GM19438 (cell line): ENCODE data around the gene RALA.
A peak's percentile ranks its signal among the peaks of the same experiment; 100 is the strongest.
"Not testable (repeated sequence)": the region's sequence is repeated elsewhere in the genome, so short reads cannot be mapped to it uniquely, and the experiment has no call there.

Source experiments
- ATAC-seq: cut with Tn5 transposase; IDR thresholded peaks from one replicate; pipeline ENCODE4 v1.9.1; 2021; ENCODE audit warnings: low read depth; ENCODE audit not compliant: unreplicated experiment

RALA gene

GRCh38 chr7:39721345-39721744, 98.0 kb downstream of the RALA start:
- no peak for ATAC-seq

- ATAC-seq: no peak
These were observed 98.7 kb downstream of the RALA start for GRCh38 chr7:39721919-39722597.

GRCh38 chr7:39727231-39728012, 104.0 kb downstream of the RALA start:
- no peak for ATAC-seq

GRCh38 chr7:39732837-39733804, 109.7 kb downstream of the RALA start:
- ATAC-seq: peak; percentile 95

GRCh38 chr7:39733881-39734632, 110.7 kb downstream of the RALA start:
- no peak for ATAC-seq

- ATAC-seq: no peak
These were observed 111.2 kb downstream of the RALA start for GRCh38 chr7:39734633-39735004.

GRCh38 chr7:39735903-39736302, 112.5 kb downstream of the RALA start:
- no peak for ATAC-seq

GRCh38 chr7:39741942-39742623, 118.7 kb downstream of the RALA start:
- ATAC-seq: no peak

- no peak for ATAC-seq
These were observed 121.2 kb downstream of the RALA start for GRCh38 chr7:39744620-39745019.

GRCh38 chr7:39745320-39745719, 121.9 kb downstream of the RALA start:
- no peak for ATAC-seq

GRCh38 chr7:39746103-39746819, 122.9 kb downstream of the RALA start:
- no peak for ATAC-seq

GRCh38 chr7:39749177-39749576, 125.8 kb downstream of the RALA start:
- ATAC-seq: no peak

- no peak for ATAC-seq
These were observed 126.3 kb downstream of the RALA start for GRCh38 chr7:39749717-39750116.

- no peak for ATAC-seq
These were observed 127.1 kb downstream of the RALA start for GRCh38 chr7:39750253-39751077.

GRCh38 chr7:39753237-39753636, 129.9 kb downstream of the RALA start:
- not testable (repeated sequence) for ATAC-seq

- ATAC-seq: no peak
These were observed 130.5 kb downstream of the RALA start for GRCh38 chr7:39753823-39754325.

GRCh38 chr7:39754326-39755120, 131.2 kb downstream of the RALA start:
- no peak for ATAC-seq
